SJCRH30 (cell line): ENCODE results near the gene OR1K1. TPM values are rescaled to one million over a fixed set of nuclear protein-coding genes. Genes with fewer than 3 reads are reported as not detected.
"Not testable (repeated sequence)": the region's sequence is repeated elsewhere in the genome, so short reads cannot be mapped to it uniquely, and the experiment has no call there.

Source experiments
- DNase-seq, 2 experiments: peaks; one replicate each; pipeline ENCODE4 v3.0.0-alpha.2; 2015 to 2020
- H3K27ac ChIP-seq: fragments of 250-450 bp; sonication (Bioruptor Pico); 2 replicates; pipeline ENCODE4 v1.5.1; 2020; ENCODE audit warnings: mild to moderate bottlenecking, moderate library complexity
- H3K27me3 ChIP-seq: fragments of 250-450 bp; sonication (Bioruptor Pico); 2 replicates; pipeline ENCODE4 v1.5.1; 2020; ENCODE audit warnings: mild to moderate bottlenecking, moderate library complexity
- H3K36me3 ChIP-seq: fragments of 250-450 bp; sonication (Bioruptor Pico); 2 replicates; pipeline ENCODE4 v1.5.1; 2020; ENCODE audit warnings: mild to moderate bottlenecking, moderate library complexity
- H3K4me1 ChIP-seq: fragments of 250-450 bp; sonication (Bioruptor Pico); 2 replicates; pipeline ENCODE4 v1.5.1; 2020; ENCODE audit warnings: mild to moderate bottlenecking, moderate library complexity
- H3K4me3 ChIP-seq: fragments of 250-450 bp; sonication (Bioruptor Pico); 2 replicates; pipeline ENCODE4 v1.5.1; 2020; ENCODE audit warnings: mild to moderate bottlenecking, moderate library complexity
- H3K9me3 ChIP-seq: fragments of 250-450 bp; sonication (Bioruptor Pico); replicated peaks from 2 replicates; pipeline ENCODE4 v1.5.1; 2020; ENCODE audit warnings: mild to moderate bottlenecking, moderate library complexity
- total RNA-seq: library from RNA; depleted of rRNA; stranded (reverse); fragments of >200 nt; shearing (Covaris generic); gene quantifications from 2 replicates; pipeline ENCODE4 v1.2.3, GENCODE V29; 2014

OR1K1 gene
- total RNA-seq, 1 experiment from 2014 or later, result not detected

DNA sequence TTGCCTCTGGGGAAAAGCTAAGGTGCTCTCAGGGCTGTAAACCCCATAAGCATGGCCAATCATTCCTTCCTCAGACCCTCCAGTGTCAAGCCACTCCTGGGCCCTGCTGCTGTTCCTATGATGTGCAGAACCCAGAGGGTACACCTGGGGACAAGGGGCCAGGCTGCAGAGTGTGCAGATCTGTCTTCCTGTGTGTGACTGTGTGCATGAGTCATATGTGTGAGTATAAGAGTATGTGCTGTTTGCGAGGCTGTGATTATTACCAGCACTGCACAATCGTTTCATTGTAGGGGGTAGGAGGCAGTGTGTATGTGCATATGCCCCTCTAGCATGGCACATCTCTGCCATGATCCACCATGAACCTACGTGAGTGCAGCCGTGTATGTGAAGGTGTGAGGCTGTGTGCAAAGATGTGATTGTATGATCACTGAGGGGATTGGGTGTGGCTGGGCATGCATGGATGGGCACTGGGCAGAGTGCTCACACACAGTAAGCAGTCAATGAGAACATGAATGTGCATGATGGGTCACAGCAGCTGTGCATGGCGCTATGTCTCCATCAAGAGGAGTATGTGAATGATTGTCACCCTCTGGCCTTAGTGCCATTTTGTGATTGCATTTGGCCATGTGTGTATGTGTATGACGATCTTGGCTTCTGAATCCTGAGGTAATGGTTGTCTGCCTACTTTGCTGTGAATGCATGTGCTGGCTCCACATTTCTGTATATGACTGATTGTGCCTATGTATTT, 2.4 kb upstream of the OR1K1 start:
- no peaks in the 10 kb centered on the region for H3K9me3 ChIP-seq
- peaks cover 7% of the 10 kb centered on the region; the same call in 1 of the 2 replicates for H3K4me1 ChIP-seq
- no peak overlapping the region for H3K4me3 ChIP-seq
- H3K27me3 ChIP-seq, result no peaks in the 10 kb centered on the region
- H3K36me3 ChIP-seq, result no peaks in the 10 kb centered on the region
- no peak for DNase-seq
- no peak overlapping the region for H3K27ac ChIP-seq

DNA sequence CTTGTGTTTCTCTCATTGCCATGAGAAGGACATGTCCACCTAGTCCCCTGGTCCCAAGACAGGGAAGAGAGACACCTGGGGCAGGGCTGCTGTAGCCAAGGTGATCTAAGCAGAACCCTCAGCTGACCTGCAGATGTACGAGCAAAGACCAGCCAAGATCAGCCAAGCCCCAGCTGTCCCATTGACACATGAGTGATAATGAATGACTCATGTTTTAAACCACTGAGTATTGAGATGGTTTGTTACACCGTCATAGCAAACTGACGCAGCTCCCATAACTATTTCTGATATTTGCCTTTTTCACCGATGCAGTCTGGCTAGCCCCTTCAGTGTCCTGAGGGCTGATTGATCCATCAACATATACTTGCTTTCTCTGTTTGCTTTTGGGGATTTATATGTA, 6.7 kb downstream of the OR1K1 start:
- no peak for DNase-seq
- Histone ChIP-seq H3K4me1 (no peaks in the 10 kb centered on the region), H3K27ac (no peak overlapping the region), H3K27me3 (no peaks in the 10 kb centered on the region), H3K9me3 (no peaks in the 10 kb centered on the region), H3K36me3 (no peaks in the 10 kb centered on the region), H3K4me3 (no peak overlapping the region)

DNA sequence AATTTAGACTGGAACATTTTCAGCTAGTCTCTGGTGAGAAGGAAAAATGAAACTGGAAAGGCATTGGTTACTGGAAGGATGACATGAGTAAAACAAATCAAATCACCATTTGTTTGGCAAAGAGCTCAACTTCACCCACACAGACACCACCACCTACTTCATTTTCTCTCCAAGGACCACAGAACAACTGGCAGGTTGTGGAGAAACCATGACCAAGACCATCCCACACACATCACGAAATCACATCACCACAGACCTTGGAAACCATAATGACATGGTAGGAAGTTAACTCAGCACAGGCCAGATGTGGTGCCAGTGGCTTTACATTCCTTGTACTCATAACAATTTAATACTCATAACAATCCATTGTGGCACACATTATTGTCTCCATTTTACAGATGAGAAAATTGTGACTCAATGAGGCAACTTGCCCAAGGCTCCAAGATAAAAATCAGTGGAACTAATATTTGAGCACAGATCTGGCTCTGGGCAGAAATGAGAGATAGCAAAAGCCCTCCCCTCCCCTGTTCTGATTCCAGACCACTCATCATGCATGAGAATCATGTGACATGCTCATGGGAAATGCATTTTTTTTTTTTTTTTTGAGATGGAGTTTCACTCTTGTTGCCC, 7.5 kb downstream of the OR1K1 start:
- DNase-seq, result no peak
- no peaks in the 10 kb centered on the region for H3K27me3 ChIP-seq
- H3K4me1 ChIP-seq, result no peaks in the 10 kb centered on the region
- no peaks in the 10 kb centered on the region for H3K36me3 ChIP-seq
- no peaks in the 10 kb centered on the region for H3K9me3 ChIP-seq
- no peak overlapping the region for H3K27ac ChIP-seq
- H3K4me3 ChIP-seq, result no peak overlapping the region

DNA sequence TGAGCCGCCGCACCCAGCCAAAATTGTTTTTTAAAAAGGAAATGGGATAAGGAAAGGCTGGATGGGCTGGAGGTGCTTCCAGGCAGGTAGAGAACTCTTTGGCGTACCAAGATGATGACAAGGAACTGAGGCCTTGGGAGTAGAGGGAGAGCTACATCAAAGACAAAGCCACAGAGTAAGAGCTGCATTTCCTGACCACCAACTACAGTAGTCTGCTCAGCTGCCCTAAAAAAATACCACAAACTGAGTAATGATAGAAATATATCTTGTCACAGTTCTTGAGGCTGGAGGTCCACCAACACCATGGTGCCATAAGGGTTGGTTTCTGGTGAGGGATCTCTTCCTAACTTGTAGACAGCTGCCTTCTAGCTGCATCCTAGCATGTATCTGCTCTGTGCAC, 8.2 kb downstream of the OR1K1 start:
- Histone ChIP-seq H3K27ac (no peak overlapping the region), H3K36me3 (no peaks in the 10 kb centered on the region), H3K4me3 (no peak overlapping the region), H3K27me3 (no peaks in the 10 kb centered on the region), H3K4me1 (no peaks in the 10 kb centered on the region), H3K9me3 (no peaks in the 10 kb centered on the region)
- no peak for DNase-seq

DNA sequence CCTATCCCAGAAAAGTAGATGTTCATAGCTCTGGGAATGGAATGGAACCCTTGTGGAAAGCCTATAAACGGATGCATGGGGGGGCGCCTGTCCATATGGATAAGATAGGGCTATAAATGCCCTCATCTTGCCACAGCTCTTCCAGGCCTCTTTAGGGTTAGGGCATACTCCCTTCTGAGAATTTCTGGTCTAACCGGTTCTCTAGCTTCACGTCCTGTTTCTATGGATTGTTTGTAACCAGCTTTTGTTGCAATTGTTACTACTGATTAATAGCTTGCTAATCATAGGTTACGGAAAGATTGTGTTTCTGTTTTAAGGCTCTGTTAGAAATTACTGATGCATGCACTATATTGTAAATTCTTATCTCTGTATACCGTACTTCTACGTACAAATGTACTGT, 9.3 kb downstream of the OR1K1 start:
- not testable (repeated sequence) for DNase-seq, H3K4me1 ChIP-seq, H3K4me3 ChIP-seq, H3K36me3 ChIP-seq, H3K9me3 ChIP-seq, H3K27ac ChIP-seq, H3K27me3 ChIP-seq

DNA sequence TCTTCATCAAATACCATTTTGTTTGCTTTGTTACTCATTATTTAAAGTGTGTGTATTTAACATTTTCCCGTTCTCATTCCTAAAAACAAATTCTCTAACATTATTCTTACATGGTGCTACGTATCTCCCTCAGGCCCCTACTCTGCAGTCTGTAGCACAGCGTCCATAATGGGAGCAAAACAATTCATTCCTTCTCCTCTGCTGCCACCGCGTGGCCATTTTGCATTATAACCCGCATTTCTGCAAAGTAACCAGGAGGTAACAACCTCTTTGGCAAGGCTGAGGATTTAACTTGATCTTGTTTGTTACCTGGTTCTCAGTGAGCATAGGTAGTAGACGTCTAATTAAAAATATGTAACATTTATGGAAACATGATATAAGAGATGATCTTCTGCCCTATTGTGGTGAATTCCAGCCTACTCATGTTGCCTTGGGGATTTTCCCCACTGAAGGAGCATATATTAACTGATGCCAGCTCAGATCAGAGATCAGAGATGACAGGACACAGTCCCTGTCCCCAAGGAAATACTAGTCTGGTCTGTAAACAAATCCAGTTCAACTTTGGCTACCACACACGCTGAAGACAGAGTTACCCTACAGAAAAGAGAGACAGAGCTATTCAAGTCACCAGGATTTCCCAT, 10.5 kb downstream of the OR1K1 start:
- no peaks in the 10 kb centered on the region for H3K27me3 ChIP-seq
- H3K27ac ChIP-seq, result no peak overlapping the region
- H3K4me3 ChIP-seq, result no peak overlapping the region
- no peaks in the 10 kb centered on the region for H3K4me1 ChIP-seq
- H3K36me3 ChIP-seq, result no peaks in the 10 kb centered on the region
- no peaks in the 10 kb centered on the region for H3K9me3 ChIP-seq
- peak; percentile 55 to 94 for DNase-seq

DNA sequence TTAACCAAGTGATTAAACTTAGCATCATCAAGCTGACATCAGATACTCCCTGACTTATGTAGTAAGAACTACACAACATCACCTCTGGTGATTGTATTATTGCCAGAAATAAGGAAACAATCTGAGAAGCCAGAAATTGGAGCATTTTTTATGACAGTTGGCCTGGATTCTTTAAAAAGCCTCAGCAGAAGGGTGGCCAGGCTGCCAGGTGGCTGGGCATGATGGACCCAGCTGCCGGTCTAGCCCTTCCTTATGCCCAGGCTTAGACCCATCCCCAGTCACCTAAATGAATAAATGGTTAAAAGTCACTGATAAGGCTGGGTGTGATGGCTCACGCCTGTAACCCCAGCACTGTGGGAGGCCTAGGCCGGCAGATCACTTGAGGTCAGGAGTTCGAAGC, 12.8 kb downstream of the OR1K1 start:
- H3K4me3 ChIP-seq, result no peak overlapping the region
- no peak overlapping the region for H3K27ac ChIP-seq
- no peaks in the 10 kb centered on the region for H3K9me3 ChIP-seq
- peaks cover 9% of the 10 kb centered on the region for H3K36me3 ChIP-seq
- no peaks in the 10 kb centered on the region for H3K4me1 ChIP-seq
- DNase-seq, result no peak
- H3K27me3 ChIP-seq, result no peaks in the 10 kb centered on the region

DNA sequence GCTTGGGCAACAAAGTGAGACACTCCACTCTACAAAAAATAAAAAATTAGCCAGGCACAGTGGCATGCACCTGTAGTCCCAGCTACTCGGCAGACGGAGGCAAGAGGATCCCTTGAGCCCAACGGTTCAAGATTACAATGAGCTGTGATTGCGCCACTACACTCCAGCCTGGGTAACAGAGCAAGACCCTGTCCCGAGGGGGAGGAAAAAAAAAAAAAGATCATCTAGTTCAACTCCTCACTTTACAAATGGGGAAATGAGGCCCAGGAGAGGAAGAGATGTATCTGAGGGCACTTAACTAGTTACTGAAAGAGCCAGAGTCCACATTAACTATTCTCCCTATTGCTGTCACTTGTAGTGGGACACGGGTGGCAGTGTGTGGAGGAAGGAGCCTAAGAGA, 14.6 kb downstream of the OR1K1 start:
- no peaks in the 10 kb centered on the region for H3K4me1 ChIP-seq
- H3K4me3 ChIP-seq, result no peak overlapping the region
- no peak overlapping the region for H3K27ac ChIP-seq
- DNase-seq, result no peak
- no peaks in the 10 kb centered on the region for H3K9me3 ChIP-seq
- H3K36me3 ChIP-seq, result peaks cover 20% of the 10 kb centered on the region
- H3K27me3 ChIP-seq, result no peaks in the 10 kb centered on the region

DNA sequence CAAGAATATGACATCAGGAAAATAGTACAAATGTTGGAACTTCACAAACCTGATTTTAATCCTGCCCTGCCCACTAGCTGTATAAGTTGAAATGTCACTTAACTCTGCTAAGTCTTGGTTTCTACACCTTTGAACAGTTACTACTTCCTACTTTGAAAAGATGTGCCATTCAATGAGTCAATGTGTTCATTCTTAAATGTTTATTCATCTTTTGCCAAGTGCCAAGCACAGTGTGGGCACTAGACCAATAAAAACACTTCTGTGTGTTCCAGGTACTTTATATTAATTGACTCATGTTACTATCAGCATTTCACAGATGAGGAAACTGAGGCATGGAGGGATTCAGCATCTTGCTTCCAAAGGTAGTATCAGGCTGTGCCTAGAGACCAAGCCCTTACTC, 15.6 kb downstream of the OR1K1 start:
- Histone ChIP-seq H3K27me3 (no peaks in the 10 kb centered on the region), H3K27ac (no peak overlapping the region), H3K4me3 (no peak overlapping the region), H3K36me3 (peaks cover 29% of the 10 kb centered on the region), H3K9me3 (no peaks in the 10 kb centered on the region), H3K4me1 (peaks cover 6% of the 10 kb centered on the region)
- no peak for DNase-seq

DNA sequence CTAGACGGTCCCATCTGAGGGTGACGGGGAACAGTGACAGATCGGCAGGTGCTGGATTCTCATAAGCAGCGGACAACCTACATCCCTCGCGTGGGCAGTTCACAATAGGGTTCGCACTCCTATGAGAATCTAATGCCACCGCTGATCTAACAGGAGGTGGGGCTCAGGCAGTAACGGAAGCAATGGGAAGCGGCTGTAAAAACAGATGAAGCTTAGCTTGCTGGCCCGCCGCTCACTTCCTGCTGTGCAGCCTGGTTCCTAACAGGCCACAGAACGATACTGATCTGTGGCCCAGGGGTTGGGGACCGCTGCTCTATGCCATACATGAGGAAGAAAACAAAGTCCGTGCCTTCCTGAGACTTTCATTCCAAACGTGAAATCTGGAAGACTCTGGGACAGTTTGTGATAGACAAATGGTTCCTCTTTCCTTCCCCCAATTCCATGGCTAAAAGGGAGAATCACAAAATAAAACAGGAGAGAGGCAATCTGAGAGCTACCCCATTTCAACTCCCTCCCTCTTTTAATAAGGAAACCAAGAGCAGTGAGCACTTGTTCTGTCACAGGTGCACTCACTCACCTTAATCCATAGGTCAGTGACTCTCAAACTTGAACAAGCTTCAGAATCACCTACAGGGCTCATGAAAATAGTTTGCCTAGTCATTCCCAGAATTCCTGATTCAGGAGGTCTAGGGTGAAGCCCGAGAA, 16.4 kb downstream of the OR1K1 start:
- Histone ChIP-seq H3K27me3 (no peaks in the 10 kb centered on the region), H3K4me3 (no peak overlapping the region), H3K9me3 (no peaks in the 10 kb centered on the region), H3K4me1 (peaks cover 6% of the 10 kb centered on the region), H3K27ac (no peak overlapping the region), H3K36me3 (peaks cover 34% of the 10 kb centered on the region)
- DNase-seq, result no peak

DNA sequence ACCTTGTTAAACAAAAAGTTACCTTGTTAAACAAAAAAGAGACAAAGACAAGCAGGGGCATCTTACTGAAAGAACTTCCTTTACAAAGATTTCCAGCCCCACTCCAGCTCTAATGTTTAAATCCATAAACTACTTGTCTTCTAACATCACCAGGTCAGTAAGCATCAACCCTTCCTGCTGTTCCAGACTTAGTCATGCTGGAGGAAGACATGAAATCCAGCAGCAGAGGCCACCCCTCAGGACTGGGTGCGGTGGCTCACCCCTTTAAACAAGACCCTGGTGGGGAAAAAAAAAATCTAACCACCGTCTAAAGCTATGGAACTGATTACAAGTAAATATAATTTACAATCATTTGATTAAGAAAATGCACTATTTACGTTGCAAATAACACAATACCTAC, 19.4 kb downstream of the OR1K1 start:
- H3K27me3 ChIP-seq, result no peaks in the 10 kb centered on the region
- H3K27ac ChIP-seq, result no peak overlapping the region; the same call in 1 of the 2 replicates
- H3K4me3 ChIP-seq, result no peak overlapping the region
- no peaks in the 10 kb centered on the region for H3K9me3 ChIP-seq
- peaks cover 6% of the 10 kb centered on the region for H3K4me1 ChIP-seq
- no peak for DNase-seq
- peaks cover 43% of the 10 kb centered on the region for H3K36me3 ChIP-seq

DNA sequence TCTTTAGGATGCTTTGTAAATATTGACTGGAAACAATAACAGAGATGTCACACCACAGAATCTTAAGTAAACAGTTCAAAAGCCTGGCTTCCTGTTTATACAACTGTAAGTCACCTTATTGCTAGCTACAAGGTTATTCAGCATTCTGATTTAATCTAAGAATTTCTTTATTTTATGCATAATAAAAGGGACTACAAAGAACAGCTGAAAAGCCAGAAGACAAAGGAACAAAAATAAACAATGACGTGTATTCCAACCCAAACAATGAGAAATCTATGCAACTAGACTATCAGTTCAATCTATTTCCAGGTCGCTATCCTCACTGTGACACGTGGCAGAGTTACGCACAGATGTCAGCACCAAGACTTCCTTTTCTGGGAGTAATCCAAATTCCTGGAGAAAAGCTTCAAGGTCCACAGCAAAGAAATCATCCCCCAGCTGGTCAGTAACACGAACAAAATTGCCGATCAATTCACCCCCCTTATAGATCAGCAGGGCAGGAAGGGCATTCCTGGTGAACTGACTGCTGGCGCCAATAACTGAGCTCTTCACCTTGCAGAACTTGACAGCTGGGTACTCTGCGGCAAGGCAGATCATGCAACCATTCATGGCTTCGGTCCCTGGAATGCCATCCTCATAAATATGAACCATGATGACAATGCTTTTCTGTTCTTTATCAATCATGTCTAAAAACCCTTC, 20.0 kb downstream of the OR1K1 start:
- Histone ChIP-seq H3K27ac (peak overlapping the region; percentile 1; the same call in 1 of the 2 replicates), H3K36me3 (peaks cover 47% of the 10 kb centered on the region), H3K4me1 (peaks cover 6% of the 10 kb centered on the region), H3K4me3 (no peak overlapping the region), H3K27me3 (no peaks in the 10 kb centered on the region), H3K9me3 (no peaks in the 10 kb centered on the region)
- no peak for DNase-seq

DNA sequence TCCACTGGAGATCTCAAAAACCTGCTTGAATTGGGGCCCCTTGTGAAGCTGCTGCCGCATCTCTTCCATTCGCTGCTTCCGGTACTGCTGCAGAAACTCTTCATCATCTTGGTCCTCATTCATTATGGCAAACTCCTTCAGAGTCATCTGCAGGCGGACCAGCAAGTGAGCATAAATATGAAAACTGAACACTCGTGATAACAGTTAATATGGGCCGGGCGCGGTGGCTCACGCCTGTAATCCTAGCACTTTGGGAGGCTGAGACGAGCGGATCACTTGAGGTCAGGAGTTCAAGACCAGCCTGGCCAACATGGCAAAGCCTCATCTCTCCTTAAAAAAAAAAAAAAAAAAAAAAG, 20.5 kb downstream of the OR1K1 start:
- DNase-seq, result no peak
- Histone ChIP-seq H3K9me3 (no peaks in the 10 kb centered on the region), H3K27me3 (no peaks in the 10 kb centered on the region), H3K36me3 (peaks cover 47% of the 10 kb centered on the region), H3K27ac (no peak overlapping the region), H3K4me1 (peaks cover 6% of the 10 kb centered on the region), H3K4me3 (no peak overlapping the region)

DNA sequence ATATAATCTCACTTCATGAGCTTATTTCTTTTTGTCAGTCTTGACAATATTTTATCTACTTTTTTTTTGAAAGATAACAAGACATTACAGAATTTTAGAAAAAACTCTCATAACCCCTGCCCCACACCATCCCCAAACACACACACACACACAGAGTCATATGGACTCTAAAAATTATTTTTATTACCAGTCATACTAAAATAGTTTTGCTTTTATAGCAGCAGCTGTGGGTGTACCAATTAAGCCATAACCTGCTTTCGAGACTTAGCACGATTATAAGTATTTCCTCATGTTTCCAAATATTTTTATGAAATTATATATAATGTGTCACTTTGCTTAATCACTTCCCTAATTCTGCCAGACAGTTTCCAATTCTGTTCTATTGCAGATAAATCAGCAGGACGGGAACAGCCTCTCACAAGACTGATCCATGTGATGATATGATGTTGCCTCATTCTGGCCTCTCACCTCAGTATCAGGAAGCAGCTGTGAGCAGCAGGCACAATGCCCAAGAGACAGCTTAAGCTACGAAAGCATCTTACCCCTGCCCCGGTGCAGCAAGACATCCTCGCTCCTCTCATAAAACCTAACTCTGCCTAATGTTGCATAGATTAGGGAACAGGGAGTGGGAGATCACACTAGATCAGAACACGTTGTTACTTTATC, 21.5 kb downstream of the OR1K1 start:
- H3K27me3 ChIP-seq, result no peaks in the 10 kb centered on the region
- H3K27ac ChIP-seq, result no peak overlapping the region
- no peaks in the 10 kb centered on the region for H3K9me3 ChIP-seq
- H3K4me3 ChIP-seq, result no peak overlapping the region
- DNase-seq, result no peak
- H3K36me3 ChIP-seq, result peaks cover 46% of the 10 kb centered on the region
- H3K4me1 ChIP-seq, result peaks cover 6% of the 10 kb centered on the region
